Prostate gland (tissue), 2 donors: ENCODE measurements around the gene PRTG. TPM values are rescaled to one million over a fixed set of nuclear protein-coding genes. Genes with fewer than 3 reads are reported as not detected.
"Not testable (repeated sequence)": the region's sequence is repeated elsewhere in the genome, so short reads cannot be mapped to it uniquely, and the experiment has no call there.

Experiments
- DNase-seq: peaks from one replicate; pipeline ENCODE4 v3.0.0-alpha.2; 2019; ENCODE audit warnings: low spot score
- H3K27ac ChIP-seq, 2 donors: fragments of 200-600 bp; sonication (generic); 2 replicates each; pipeline ENCODE4 v1.5.1; 2017 to 2019
- H3K27me3 ChIP-seq: fragments of 200-600 bp; sonication (generic); replicated peaks from 2 replicates; pipeline ENCODE4 v1.5.1; 2019; ENCODE audit not compliant: insufficient read depth
- H3K36me3 ChIP-seq, 2 donors: fragments of 200-600 bp; sonication (generic); 1 replicate in 1 of 2; 2 replicates in 1 of 2; pipeline versions ENCODE4 v1.5.1 to v1.8.1; 2017 to 2019
- H3K4me1 ChIP-seq: fragments of 200-600 bp; sonication (generic); replicated peaks from 2 replicates; pipeline ENCODE4 v1.5.1; 2019
- H3K4me3 ChIP-seq, 2 donors: fragments of 200-600 bp; sonication (generic); 2 replicates each; pipeline ENCODE4 v1.5.1; 2017 to 2019
- H3K9me3 ChIP-seq: fragments of 200-600 bp; sonication (generic); 2 replicates; pipeline ENCODE4 v1.5.1; 2017
- POLR2A ChIP-seq: fragments of 450-650 bp; IDR thresholded peaks from one replicate; pipeline ENCODE4 v1.6.1; 2016; ENCODE audit warnings: antibody characterized with exemption, mild to moderate bottlenecking
- POLR2AphosphoS5 ChIP-seq: sonication (generic); formaldehyde crosslinking; IDR thresholded peaks from one replicate; pipeline ENCODE4 v1.6.1; 2017; ENCODE audit warnings: antibody characterized with exemption
- WGBS: methylation state at CpG from one replicate; pipeline ENCODE4 v1.1.5; 2018; 5-methylcytosine and 5-hydroxymethylcytosine counted together
- intact Hi-C: fragments of 100-400 bp; cut with DNase I; formaldehyde crosslinking; loops from one replicate; pipeline ENCODE4 v1.14.2; 2022
- total RNA-seq, 2 donors: library from RNA; depleted of rRNA; stranded (reverse); fragments of >200 nt; gene quantifications; one replicate each; pipeline ENCODE4 v1.1.0, GENCODE V29; 2016
- TF ChIP-seq, protein P1 (sequence below), 4 experiments: fragments of 200-600 bp in 2 of 4; fragments of 450-650 bp in 2 of 4; sonication (generic) in 2 of 4; IDR thresholded peaks; 1 replicate in 3 of 4; 2 replicates in 1 of 4; pipeline ENCODE4 v1.5.1; 2016 to 2019; ENCODE audit warnings: antibody characterized with exemption in 4 of 4, mild to moderate bottlenecking in 2 of 4, moderate library complexity in 2 of 4

The PRTG gene
- total RNA-seq, 2 donors from 2014 or later: 6.1 to 9.4 TPM

- 73% methylated on average over 10 of the region's 10 CpGs for WGBS
- intact Hi-C loops: no loop called here
- Histone ChIP-seq H3K9me3 (no peaks in the 10 kb centered on the region), H3K27ac (no peak overlapping the region), H3K36me3 (no peaks in the 10 kb centered on the region), H3K4me1 (no peaks in the 10 kb centered on the region), H3K27me3 (no peaks in the 10 kb centered on the region), H3K4me3 (no peak overlapping the region)
- DNase-seq: no peak
- TF ChIP-seq POLR2A (no peak), POLR2AphosphoS5 (no peak)
- TF ChIP-seq, protein P1, sequence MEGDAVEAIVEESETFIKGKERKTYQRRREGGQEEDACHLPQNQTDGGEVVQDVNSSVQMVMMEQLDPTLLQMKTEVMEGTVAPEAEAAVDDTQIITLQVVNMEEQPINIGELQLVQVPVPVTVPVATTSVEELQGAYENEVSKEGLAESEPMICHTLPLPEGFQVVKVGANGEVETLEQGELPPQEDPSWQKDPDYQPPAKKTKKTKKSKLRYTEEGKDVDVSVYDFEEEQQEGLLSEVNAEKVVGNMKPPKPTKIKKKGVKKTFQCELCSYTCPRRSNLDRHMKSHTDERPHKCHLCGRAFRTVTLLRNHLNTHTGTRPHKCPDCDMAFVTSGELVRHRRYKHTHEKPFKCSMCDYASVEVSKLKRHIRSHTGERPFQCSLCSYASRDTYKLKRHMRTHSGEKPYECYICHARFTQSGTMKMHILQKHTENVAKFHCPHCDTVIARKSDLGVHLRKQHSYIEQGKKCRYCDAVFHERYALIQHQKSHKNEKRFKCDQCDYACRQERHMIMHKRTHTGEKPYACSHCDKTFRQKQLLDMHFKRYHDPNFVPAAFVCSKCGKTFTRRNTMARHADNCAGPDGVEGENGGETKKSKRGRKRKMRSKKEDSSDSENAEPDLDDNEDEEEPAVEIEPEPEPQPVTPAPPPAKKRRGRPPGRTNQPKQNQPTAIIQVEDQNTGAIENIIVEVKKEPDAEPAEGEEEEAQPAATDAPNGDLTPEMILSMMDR (IDR thresholded peaks at IDR 0.05): no peak
Measured at GRCh38 chr15:55768670-55769185, 25.8 kb upstream of the PRTG start.

GRCh38 chr15:55766676-55767075 lies 23.7 kb upstream of the PRTG start:
- Histone ChIP-seq H3K27ac (no peak overlapping the region), H3K4me1 (no peaks in the 10 kb centered on the region), H3K36me3 (no peaks in the 10 kb centered on the region), H3K27me3 (no peaks in the 10 kb centered on the region), H3K9me3 (no peaks in the 10 kb centered on the region), H3K4me3 (no peak overlapping the region)
- no peak for DNase-seq
- TF ChIP-seq, protein P1 (IDR thresholded peaks at IDR 0.05): no peak
- TF ChIP-seq POLR2AphosphoS5: no peak
- TF ChIP-seq POLR2A: no peak
- intact Hi-C loops: no loop called here
- 69% methylated on average over 4 of the region's 4 CpGs for WGBS

DNA sequence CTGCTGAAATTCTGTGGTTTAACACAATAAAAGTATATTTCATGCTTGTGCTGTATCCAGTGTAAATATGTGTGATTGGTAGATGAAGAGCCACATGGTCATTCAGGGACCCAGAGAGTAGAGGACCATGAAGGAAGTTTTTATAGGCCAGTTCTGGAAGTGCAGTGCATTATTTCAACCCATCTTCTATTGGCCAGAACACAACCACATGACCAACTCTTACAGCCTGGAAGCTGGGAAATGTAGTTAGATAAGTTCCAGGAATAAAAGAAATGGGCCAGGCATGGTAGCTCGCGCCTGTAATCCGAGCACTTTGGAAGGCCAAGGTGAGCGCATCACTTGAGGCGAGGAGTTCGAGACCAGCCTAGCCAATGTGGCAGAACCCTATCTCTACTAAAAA lies 21.4 kb upstream of the PRTG start:
- 98% methylated on average over 6 of the region's 6 CpGs for WGBS
- H3K9me3 ChIP-seq: no peaks in the 10 kb centered on the region
- no peak overlapping the region for H3K27ac ChIP-seq
- no peak for DNase-seq
- no peaks in the 10 kb centered on the region for H3K27me3 ChIP-seq
- no peak for TF ChIP-seq POLR2AphosphoS5
- TF ChIP-seq, protein P1 (IDR thresholded peaks at IDR 0.05): no peak
- TF ChIP-seq POLR2A: no peak
- H3K36me3 ChIP-seq: no peaks in the 10 kb centered on the region
- no peaks in the 10 kb centered on the region for H3K4me1 ChIP-seq
- no peak overlapping the region for H3K4me3 ChIP-seq
- intact Hi-C loops: no loop called here

DNA sequence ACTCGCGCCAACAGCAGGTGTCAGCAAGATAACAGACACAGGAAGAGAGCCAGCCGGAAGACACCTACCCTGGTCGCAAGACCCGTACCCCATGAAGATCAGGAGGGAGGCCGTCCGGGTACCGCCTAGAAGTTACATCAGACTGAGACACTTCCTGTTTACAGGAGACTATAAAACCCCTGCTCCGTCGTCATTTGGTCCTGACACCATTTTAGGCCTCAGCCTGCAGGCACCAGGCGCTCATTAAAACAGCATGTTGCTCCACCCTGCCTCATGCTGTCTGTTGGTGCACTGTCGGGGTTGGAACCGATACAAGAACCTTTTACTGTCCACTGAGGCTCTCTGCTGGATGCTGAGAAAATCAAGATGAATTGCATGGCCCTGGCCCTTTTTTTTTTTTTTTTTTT lies 15.6 kb upstream of the PRTG start:
- Histone ChIP-seq H3K4me3 (no peak overlapping the region), H3K4me1 (no peaks in the 10 kb centered on the region), H3K9me3 (no peaks in the 10 kb centered on the region), H3K27ac (no peak overlapping the region), H3K27me3 (no peaks in the 10 kb centered on the region), H3K36me3 (no peaks in the 10 kb centered on the region)
- intact Hi-C loops: no loop called here
- 66% methylated on average over 13 of the region's 13 CpGs for WGBS
- no peak for DNase-seq
- TF ChIP-seq POLR2A (no peak), POLR2AphosphoS5 (no peak)
- TF ChIP-seq, protein P1 (IDR thresholded peaks at IDR 0.05): no peak

DNA sequence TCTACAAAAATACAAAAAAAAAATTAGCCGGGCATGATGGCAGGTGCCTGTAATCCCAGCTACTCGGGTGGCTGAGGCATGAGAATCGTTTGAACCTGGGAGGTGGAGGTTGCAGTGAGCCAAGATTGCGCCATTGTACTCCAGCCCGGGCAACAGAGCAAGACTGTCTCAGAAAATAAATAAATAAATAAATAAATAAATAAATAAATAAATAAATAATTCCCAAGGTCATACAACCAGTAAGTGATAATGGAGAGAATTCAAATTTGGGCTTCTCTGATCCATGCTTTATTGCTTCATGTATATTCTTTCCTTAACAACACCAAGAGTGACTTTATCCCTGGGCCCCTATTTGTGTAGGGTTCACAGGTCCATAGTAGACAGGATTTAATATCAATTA lies 10.5 kb upstream of the PRTG start:
- H3K27ac ChIP-seq, H3K27me3 ChIP-seq, H3K9me3 ChIP-seq, DNase-seq, H3K4me3 ChIP-seq, H3K4me1 ChIP-seq, intact Hi-C loops, H3K36me3 ChIP-seq: not testable (repeated sequence)
- 89% methylated on average over 5 of the region's 5 CpGs for WGBS
